A673 (cell line): ENCODE measurements around the gene HACD2. TPM values are rescaled to one million over a fixed set of nuclear protein-coding genes. Genes with fewer than 3 reads are reported as not detected.

ENCODE experiments used
- BruUV-seq: library from RNA; stranded (reverse); fragments of 400-500 nt; replicated peaks from 2 replicates; lab custom pipeline; 2021; lab: Mats Ljungman, UMichigan
- CTCF ChIA-PET: fragments of 300-600 bp; sonication (Branson Sonifier 250); formaldehyde crosslinking; loops from one replicate; lab custom pipeline; 2022; ENCODE audit warnings: antibody characterized with exemption; lab: Charles Lee
- POLR2A ChIA-PET: fragments of 300-600 bp; sonication (Branson Sonifier 250); formaldehyde crosslinking; loops from one replicate; lab custom pipeline; 2022; ENCODE audit warnings: antibody characterized with exemption; ENCODE audit not compliant: low non-redundant PET; lab: Charles Lee
- DNase-seq: peaks from one replicate; pipeline ENCODE4 v3.0.0-alpha.2; 2015; ENCODE audit warnings: low spot score
- H3K27ac ChIP-seq: fragments of 200-600 bp; sonication (generic); 2 replicates; pipeline ENCODE4 v1.5.1; 2016; ENCODE audit warnings: mixed run types, low read depth, mild to moderate bottlenecking, mixed read lengths, antibody characterized with exemption, low read length; ENCODE audit not compliant: poor library complexity, severe bottlenecking
- H3K27me3 ChIP-seq: fragments of 200-600 bp; sonication (generic); replicated peaks from 2 replicates; pipeline ENCODE4 v1.6.1; 2017; ENCODE audit warnings: mixed run types, low read depth, mild to moderate bottlenecking, mixed read lengths, antibody characterized with exemption, low read length; ENCODE audit not compliant: insufficient read depth, poor library complexity
- H3K36me3 ChIP-seq: fragments of 200-600 bp; sonication (generic); 2 replicates; pipeline ENCODE4 v1.6.1; 2016; ENCODE audit warnings: mixed run types, mild to moderate bottlenecking, mixed read lengths, antibody characterized with exemption, low read length; ENCODE audit not compliant: insufficient read depth, poor library complexity, severe bottlenecking
- H3K4me1 ChIP-seq: fragments of 200-600 bp; sonication (generic); 2 replicates; pipeline ENCODE4 v1.6.1; 2017; ENCODE audit warnings: mixed run types, mild to moderate bottlenecking, mixed read lengths, antibody characterized with exemption, low read length; ENCODE audit not compliant: insufficient read depth, poor library complexity, severe bottlenecking
- H3K4me3 ChIP-seq: fragments of 200-600 bp; sonication (generic); 2 replicates; pipeline ENCODE4 v1.5.1; 2016; ENCODE audit warnings: low read depth, mixed run types, mild to moderate bottlenecking, mixed read lengths, low read length; ENCODE audit not compliant: poor library complexity, severe bottlenecking
- H3K9me3 ChIP-seq: fragments of 200-600 bp; sonication (generic); 2 replicates; pipeline ENCODE4 v1.6.1; 2016; ENCODE audit warnings: mixed run types, low read depth, mild to moderate bottlenecking, mixed read lengths, antibody characterized with exemption, low read length; ENCODE audit not compliant: poor library complexity, severe bottlenecking
- EZH2 ChIP-seq: fragments of 200-600 bp; sonication (generic); IDR thresholded peaks from 2 replicates; pipeline ENCODE4 v1.6.1; 2017; ENCODE audit warnings: borderline replicate concordance, low read depth, mild to moderate bottlenecking, mixed read lengths, antibody characterized with exemption, low read length; ENCODE audit not compliant: poor library complexity, severe bottlenecking
- intact Hi-C: fragments of 100-400 bp; cut with micrococcal nuclease; formaldehyde crosslinking; loops from one replicate; pipeline ENCODE4 v1.10.0; 2022; ENCODE audit not compliant: unreplicated experiment
- total RNA-seq: library from RNA; stranded (reverse); gene quantifications from 2 replicates; pipeline ENCODE4 v1.2.3, GENCODE V29; 2021
- TF ChIP-seq, protein P1 (sequence below): fragments of 300-800, 200-600 bp; sonication (generic); conservative IDR thresholded peaks from 2 replicates; pipeline ENCODE4 v1.5.1; 2017; ENCODE audit warnings: low read depth, mild to moderate bottlenecking, antibody characterized with exemption, low read length, moderate library complexity, mixed read lengths

Gene HACD2
- total RNA-seq, 1 experiment from 2014 or later: 49.3 TPM

DNA sequence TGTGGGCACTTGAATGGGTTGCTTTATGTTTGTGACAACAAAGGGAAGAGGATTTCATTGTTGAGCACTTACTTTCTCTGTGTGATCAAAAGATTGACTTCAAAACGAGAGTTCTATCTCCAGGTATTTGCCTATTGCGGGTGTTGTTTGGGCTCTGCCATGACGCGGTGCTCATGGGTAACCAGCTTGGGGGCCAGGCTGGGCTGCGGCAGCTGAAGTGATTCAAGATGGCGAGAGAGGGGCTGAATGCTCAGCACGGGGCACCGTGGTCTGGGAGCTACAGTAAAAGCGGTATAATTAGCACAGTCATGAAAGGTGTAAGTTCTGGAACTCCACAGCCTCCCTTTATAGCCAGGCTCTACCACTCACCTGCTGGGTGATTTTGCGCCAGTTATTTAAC is 105.0 kb downstream of the HACD2 start:
- H3K27me3 ChIP-seq: no peaks in the 10 kb centered on the region
- intact Hi-C loops: no loop called here
- TF ChIP-seq, protein P1, sequence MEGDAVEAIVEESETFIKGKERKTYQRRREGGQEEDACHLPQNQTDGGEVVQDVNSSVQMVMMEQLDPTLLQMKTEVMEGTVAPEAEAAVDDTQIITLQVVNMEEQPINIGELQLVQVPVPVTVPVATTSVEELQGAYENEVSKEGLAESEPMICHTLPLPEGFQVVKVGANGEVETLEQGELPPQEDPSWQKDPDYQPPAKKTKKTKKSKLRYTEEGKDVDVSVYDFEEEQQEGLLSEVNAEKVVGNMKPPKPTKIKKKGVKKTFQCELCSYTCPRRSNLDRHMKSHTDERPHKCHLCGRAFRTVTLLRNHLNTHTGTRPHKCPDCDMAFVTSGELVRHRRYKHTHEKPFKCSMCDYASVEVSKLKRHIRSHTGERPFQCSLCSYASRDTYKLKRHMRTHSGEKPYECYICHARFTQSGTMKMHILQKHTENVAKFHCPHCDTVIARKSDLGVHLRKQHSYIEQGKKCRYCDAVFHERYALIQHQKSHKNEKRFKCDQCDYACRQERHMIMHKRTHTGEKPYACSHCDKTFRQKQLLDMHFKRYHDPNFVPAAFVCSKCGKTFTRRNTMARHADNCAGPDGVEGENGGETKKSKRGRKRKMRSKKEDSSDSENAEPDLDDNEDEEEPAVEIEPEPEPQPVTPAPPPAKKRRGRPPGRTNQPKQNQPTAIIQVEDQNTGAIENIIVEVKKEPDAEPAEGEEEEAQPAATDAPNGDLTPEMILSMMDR: no peak
- no peak for TF ChIP-seq EZH2
- no peaks in the 10 kb centered on the region for H3K36me3 ChIP-seq
- POLR2A ChIA-PET: no interaction called here
- no peak for DNase-seq
- no peaks in the 10 kb centered on the region for H3K9me3 ChIP-seq
- no peaks in the 10 kb centered on the region for H3K4me1 ChIP-seq
- CTCF ChIA-PET: no interaction called here
- BruUV-seq: no TSS peak
- H3K27ac ChIP-seq: no peak overlapping the region
- no peak overlapping the region for H3K4me3 ChIP-seq

DNA sequence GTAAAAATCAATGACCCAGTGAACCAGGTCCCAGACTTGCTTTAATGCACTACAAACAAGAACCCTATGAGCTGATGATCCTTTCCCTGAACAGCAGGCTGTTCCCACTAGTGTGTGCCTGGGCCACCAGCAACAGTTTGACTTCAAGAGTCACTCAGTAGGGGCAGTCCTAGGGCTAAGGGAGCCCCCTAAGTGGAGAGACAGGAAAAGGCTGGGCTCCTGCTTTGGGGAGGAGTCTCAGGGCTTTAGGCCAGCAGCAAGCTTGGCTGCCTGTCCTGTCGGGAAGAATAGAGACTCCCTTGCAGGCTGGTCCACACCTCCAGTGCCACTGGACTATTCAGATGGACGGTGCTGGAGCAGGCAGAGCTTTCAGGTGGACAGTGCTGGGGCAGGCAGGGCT is 106.5 kb downstream of the HACD2 start:
- no peaks in the 10 kb centered on the region for H3K4me1 ChIP-seq
- no TSS peak for BruUV-seq
- POLR2A ChIA-PET: no interaction called here
- no peak overlapping the region for H3K27ac ChIP-seq
- DNase-seq: no peak
- CTCF ChIA-PET: no interaction called here
- no peaks in the 10 kb centered on the region for H3K9me3 ChIP-seq
- intact Hi-C loops: no loop called here
- H3K4me3 ChIP-seq: no peak overlapping the region
- no peaks in the 10 kb centered on the region for H3K27me3 ChIP-seq
- TF ChIP-seq EZH2: no peak
- TF ChIP-seq, protein P1: no peak
- no peaks in the 10 kb centered on the region for H3K36me3 ChIP-seq

DNA sequence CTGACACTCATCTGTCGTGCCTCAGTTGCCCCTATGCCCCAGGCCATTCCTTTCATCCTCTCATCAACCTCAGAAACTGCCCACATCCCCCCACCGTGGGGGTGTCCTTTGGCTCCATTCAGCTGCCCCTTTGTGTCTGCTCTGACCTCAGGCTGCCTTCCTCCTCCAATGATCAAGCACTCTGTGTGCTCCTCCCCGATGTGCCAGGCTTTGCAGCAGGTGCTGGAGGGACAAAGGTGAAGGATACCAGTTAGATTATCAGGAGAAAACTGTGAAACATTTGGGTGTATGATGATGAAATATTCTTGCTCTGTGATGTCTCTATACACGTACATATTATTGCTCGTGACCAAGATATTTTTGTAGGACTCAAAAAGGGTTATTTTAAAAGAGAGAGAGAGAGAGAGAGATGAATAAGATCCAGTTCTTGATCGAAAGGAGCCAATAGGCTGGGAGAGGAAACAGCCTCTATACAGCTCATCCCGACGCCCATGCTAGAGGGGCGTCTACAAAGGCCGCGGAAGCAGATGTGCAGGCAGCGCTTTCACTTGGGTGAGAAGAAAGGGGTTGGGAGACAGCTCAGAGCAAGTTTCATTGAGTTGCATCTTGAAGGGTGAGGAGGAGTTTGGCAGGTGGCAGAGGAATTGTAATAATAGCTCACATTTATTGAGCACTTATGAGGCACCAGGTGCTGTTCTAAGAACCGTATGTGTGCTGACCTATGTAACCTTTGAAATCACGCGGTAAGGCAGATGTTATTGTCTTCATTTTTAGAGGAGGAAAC is 107.7 kb downstream of the HACD2 start:
- DNase-seq: no peak
- H3K4me3 ChIP-seq: no peak overlapping the region
- no peaks in the 10 kb centered on the region for H3K27me3 ChIP-seq
- no TSS peak for BruUV-seq
- TF ChIP-seq EZH2: no peak
- TF ChIP-seq, protein P1: no peak
- no peaks in the 10 kb centered on the region for H3K9me3 ChIP-seq
- CTCF ChIA-PET: no interaction called here
- no peak overlapping the region for H3K27ac ChIP-seq
- H3K36me3 ChIP-seq: no peaks in the 10 kb centered on the region
- no peaks in the 10 kb centered on the region for H3K4me1 ChIP-seq
- intact Hi-C loops: no loop called here
- POLR2A ChIA-PET: no interaction called here
